Left hindlimb (tissue), 1 donor: ENCODE measurements around the gene NTSR1.
A peak's percentile ranks its signal among the peaks of the same experiment; 100 is the strongest.

Experiments
- DNase-seq: peaks from one replicate; pipeline ENCODE4 v3.0.0-alpha.2; 2018

Gene NTSR1

GRCh38 chr20:62760471-62760855, 51.8 kb downstream of the NTSR1 start:
- DNase-seq: peak; percentile 53

DNA sequence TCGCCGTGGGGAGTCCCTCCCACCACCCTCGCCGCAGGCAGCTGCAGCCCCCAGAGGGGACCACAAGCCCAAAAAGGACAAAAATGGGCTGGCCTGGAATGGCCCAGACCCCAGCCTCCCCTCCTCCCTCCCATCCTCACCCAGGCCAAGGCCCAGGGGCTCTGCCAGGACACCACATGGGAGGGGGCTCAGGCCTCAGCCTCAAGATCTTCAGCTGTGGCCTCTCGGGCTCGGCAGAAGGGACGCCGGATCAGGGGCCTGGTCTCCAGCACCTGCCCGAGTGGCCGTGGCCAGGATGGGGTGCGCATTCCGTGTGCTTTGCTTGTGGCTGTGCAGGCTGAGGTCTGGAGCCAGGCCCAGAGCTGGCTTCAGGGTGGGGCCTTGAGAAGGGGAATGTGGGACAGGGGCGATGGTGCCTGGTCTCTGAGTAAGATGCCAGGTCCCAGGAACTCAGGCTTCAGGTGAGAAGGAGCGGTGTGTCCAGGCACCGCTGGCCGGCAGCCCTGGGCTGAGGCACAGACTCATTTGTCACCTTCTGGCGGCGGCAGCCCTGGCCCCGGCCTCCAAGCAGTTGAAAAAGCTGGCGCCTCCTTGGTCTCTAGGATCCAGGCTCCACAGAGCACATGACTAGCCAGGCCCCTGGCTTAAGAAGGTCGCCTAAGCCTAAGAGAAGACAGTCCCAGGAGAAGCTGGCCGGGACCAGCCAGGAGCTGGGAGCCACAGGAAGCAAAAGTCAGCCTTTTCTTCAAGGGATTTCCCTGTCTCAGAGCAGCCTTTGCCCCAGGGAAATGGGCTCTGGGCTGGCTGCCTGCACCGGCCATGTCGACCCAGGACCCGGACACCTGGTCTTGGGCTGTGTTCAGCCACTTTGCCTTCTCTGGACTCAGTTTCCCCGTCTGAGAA, 52.5 kb downstream of the NTSR1 start:
- peak; percentile 59 for DNase-seq

GRCh38 chr20:62761759-62762131, 53.1 kb downstream of the NTSR1 start:
- peak; percentile 12 for DNase-seq

DNA sequence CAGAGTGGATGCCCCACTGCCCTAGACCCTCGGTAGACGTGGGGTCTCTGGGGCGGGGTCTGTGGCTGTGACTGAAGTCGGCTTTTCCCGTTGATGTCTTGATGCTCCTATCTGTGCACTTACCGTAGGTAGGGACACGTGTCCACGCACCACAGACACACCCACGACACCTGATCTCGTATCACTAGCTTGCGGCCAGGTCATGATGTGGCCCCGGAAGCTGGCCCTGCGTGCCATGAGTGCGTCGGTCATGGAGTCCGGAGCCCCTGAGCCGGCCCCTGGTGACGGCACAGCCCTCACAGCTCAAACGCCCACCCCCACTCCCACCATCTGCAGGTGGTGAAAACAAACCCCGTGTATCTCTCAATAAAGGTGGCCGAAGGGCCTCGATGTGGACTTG, 53.7 kb downstream of the NTSR1 start:
- DNase-seq: peak; percentile 16

- peak; percentile 20 for DNase-seq
These were observed 54.2 kb downstream of the NTSR1 start for GRCh38 chr20:62762801-62763368.

GRCh38 chr20:62763404-62763803, 54.8 kb downstream of the NTSR1 start:
- peak; percentile 21 for DNase-seq

DNA sequence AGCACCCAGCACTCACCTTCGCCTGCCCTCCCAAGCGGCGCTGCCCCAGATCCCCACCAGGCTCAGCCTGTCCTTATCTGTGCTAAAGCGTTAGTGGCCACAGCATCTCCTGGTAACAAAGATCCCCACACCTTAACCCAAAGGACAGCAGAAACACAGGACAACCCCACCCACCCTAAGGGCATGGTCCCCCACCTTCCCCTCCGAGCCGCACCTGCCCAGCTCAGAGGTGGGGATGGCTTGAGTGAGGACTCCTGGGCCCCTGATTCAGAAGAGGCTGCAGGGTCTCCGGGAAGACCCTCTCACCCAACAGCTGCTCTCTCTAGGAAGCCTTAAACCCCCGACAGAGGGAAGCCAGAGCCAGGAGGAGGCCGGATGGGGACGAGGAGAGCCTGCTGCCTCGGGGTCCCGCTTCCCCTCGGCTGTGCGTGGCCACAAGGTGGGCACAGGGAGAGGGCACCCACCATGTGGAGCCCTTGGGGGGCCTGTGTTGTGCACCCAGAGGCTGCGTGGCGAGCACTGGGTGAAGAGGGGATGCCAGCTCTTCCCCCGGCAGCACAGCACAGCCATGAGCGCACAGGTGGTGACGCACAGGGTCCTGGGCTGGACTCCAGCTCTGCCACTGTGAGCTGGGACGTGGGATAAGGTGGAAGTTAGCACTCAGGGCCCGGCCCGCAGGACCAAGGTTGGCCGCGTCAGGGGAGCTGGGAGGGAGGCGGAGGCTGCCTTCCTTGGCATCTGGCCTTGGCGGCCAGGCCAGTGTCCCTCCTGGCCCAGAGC, 55.7 kb downstream of the NTSR1 start:
- peak; percentile 20 for DNase-seq

DNA sequence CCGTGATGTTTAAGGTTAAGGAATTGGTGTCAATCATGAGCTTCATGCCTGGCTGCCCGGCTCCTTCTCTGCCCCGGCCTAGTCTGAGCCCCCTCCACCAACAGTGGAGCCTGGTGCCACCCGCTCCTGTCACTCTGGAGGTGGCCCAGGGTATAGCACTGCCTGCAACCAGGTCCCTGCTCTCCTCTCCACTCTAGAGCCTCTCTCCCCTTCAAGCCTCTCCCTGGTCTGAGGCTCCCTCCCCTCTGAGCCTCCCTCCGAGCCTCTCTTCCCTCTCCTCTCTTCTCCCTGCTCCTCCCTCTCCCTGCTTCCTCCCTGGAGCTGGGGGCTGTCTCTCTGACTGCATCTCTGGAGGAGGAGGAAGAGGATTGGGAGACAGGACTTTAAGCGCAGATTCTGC, 56.4 kb downstream of the NTSR1 start:
- peak; percentile 15 for DNase-seq

DNA sequence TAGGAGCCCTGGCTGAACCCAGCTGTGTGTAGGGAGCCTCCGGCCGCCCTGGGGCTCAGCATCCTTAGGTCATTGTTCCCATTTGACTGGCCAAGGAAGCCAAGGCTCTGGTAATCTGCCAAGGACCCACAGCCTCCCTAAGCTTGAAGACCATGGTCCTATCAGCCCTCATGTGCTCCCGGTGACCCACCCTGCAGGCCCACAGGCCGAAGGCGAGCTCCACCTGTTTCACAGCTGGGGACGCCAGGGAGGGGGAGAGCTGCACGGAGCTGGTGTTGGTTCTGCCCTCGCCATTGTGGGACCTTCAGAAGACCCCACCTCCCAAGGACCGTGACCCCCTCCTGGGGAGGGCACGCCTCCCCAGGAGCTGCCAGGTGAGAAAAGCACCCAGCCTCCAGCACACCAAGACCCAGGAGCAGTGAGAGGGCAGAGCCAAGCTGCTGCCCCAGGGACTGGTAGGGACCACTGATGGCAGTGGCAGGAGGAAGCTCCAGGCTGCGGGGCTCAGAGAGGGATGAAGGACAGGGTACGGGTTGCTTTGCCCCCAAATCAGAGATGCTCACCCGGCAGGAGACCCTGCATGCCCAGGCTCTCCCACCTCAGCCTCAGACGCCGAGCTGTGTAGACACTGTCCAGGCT, 56.9 kb downstream of the NTSR1 start:
- peak; percentile 24 for DNase-seq

- peak; percentile 8 for DNase-seq
These were observed 57.4 kb downstream of the NTSR1 start for GRCh38 chr20:62766071-62766450.

GRCh38 chr20:62766716-62767115, 58.1 kb downstream of the NTSR1 start:
- peak; percentile 27 for DNase-seq

- DNase-seq: peak; percentile 19
These were observed 59.6 kb downstream of the NTSR1 start for GRCh38 chr20:62768234-62768546.

DNA sequence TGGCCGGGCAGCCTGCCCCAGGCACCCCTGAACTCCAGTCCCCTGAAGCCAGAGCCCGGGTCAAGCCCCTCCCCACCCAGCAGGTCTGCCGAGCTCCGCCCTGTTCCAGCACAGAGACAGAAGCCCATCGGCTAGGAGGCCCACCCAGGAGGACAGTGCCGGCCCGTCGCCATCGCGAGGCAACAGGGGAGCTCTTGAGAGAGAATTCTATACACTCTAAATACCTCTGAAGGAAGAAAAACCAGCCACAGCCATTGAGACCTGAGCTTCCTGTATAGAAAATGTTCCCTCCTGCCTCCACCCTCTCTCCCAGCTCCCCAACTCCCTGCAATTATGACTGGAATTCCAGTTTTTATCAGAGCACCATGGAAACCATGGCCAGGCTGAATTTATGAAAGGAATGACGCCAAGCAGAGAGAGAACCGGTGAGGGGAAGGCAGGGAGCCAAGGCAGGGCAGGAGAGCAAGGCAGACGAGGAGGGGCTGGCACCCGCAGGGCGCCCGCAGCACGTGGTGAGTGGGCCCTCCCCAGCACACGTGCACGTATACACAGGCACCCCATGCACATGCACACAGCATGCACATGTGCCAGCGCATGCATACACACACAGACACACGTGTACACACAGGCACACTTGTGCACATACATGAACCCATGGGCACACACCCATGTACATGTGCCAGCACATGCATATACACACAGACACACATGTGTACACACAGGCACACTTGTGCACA, 60.1 kb downstream of the NTSR1 start:
- DNase-seq: peak; percentile 55

DNA sequence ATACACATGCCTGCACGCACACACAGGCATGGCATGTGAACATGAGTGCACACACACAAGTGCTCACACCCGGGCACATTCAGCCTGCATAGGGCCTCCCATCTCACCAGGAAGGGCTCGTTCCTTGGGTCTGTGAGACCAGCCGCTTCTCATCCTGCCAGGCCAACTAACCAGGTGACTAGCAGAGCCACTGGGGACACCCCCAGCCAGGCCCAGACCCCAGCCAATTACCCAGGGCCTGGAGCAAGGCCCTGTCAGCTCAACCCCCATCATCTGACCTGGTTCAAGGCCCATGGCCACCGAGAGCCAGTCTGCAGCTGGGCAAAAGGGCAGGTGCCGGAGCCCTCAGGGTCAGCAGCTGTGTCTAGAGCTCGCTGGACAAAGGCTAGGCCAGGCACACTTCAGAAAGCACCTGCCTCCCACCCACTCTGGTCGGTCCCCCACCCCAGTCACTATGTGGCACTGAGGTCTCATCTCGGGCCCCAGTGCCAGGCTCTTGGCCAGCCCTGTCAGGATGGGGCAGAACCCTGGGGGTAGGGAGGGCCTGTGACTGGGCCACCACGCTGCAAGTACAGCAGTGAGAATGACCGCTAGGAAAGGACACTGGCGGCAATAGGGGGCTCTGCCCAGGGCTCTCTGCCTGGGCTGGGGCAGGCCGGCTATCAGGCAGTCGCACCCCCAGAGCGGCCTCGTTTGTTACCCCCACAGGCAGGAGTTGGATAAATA, 60.9 kb downstream of the NTSR1 start:
- DNase-seq: peak; percentile 17

DNA sequence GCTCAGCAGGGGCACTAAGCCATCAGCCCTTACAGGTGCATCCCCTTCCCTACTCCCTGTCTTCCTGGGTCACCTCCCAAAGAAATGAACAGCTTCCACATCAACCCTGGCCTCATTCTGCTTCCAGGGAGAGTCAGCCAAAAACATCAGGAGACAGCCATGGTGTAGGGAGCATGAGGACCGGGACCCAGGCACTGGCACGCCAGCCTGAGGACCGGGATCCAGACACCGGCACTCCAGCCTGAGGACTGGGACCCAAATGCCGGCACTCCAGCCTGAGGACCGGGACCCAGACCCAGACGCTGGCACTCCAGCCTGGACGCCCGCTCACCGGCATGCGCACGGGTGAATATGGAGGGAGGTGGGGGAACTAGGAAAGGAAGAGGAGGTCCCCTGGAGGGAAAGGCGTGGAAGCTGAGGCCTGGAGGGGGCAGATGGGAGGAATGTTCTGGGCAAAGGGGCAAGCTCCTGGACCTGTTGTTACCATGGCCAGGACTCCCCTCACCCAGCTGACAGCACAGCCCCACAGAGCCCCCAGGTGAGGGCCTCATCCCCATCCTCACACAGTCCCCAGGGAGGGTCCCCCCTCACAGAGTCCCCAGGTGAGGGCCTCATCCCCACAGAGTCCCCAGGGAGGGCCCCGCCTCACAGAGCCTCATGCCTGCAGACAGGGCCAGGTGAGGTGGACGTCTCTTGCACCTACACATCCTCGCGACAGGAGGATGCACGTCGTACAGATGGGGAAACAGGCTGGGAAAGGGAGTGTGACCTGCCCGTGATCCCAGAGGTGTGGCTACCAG, 61.7 kb downstream of the NTSR1 start:
- peak; percentile 26 for DNase-seq

- DNase-seq: no peak
These were observed 62.3 kb downstream of the NTSR1 start for GRCh38 chr20:62770916-62771315.

GRCh38 chr20:62771396-62772102, 62.9 kb downstream of the NTSR1 start:
- DNase-seq: peak; percentile 29

GRCh38 chr20:62772103-62772611, 63.5 kb downstream of the NTSR1 start:
- peak; percentile 13 for DNase-seq

- DNase-seq: peak; percentile 3
These were observed 64.0 kb downstream of the NTSR1 start for GRCh38 chr20:62772619-62772989.
